Measurements from ENCODE around the gene RBMS1.

DNA sequence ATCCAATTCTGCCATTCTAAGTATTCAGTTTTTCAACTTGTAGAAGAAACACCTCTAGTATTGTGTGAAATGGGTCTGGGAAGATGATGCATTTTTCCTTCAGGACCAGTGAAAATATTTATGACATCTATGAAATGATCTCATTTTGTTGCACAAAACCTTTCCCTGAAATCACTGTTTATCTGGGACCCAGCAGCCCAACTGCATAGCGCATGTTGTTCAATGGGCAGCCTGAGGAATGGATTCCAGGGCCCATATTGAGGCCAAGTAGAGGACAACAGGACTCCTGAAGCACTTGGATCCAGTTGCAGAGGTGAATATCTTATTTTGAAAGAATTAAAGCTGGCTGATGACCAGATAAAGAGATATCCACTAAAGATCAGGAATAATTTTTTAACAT is 7.3 kb downstream of the RBMS1 start:
- no peak for TF ChIP-seq CTCF (IDR thresholded peaks at IDR 0.05; ENCODE audit: insufficient read depth, low read depth, low read length)
- no peak for TF ChIP-seq EZH2 (IDR thresholded peaks at IDR 0.05; ENCODE audit: insufficient read depth, low read length)
